Chondrocyte (in vitro differentiated cells): ENCODE data around the gene USP49. TPM values are rescaled to one million over a fixed set of nuclear protein-coding genes. Genes with fewer than 3 reads are reported as not detected.

ENCODE experiments used
- DNase-seq: peaks from one replicate; pipeline ENCODE4 v3.0.0; 2021; ENCODE audit warnings: mixed read lengths, low spot score
- H3K27ac Mint-ChIP-seq: one replicate; pipeline ENCODE4 v1.8.0; 2021; ENCODE audit warnings: mild to moderate bottlenecking, moderate library complexity, mixed read lengths; ENCODE audit not compliant: unreplicated experiment
- H3K27me3 Mint-ChIP-seq: 2 replicates; pipeline ENCODE4 v1.8.0; 2021; ENCODE audit warnings: low read depth, mixed read lengths
- H3K36me3 Mint-ChIP-seq: 2 replicates; pipeline ENCODE4 v1.8.0; 2021; ENCODE audit warnings: low read depth, mixed read lengths
- H3K4me1 Mint-ChIP-seq: 2 replicates; pipeline ENCODE4 v1.8.0; 2021; ENCODE audit warnings: low read depth, mild to moderate bottlenecking, mixed read lengths
- H3K4me3 Mint-ChIP-seq: one replicate; pipeline ENCODE4 v1.8.0; 2021; ENCODE audit warnings: mild to moderate bottlenecking, moderate library complexity, mixed read lengths; ENCODE audit not compliant: unreplicated experiment
- H3K9me3 Mint-ChIP-seq: 2 replicates; pipeline ENCODE4 v1.8.0; 2021; ENCODE audit warnings: low read depth, mixed read lengths
- CTCF ChIP-seq: fragments of 200-600 bp; sonication (generic); IDR thresholded peaks from 2 replicates; pipeline ENCODE4 v1.5.0; 2021; ENCODE audit warnings: antibody characterized with exemption, mild to moderate bottlenecking, moderate library complexity
- total RNA-seq: library from RNA; stranded (reverse); gene quantifications from 3 replicates; pipeline ENCODE4 v1.2.1, GENCODE V29; 2021

USP49 gene
- total RNA-seq, 1 donor from 2014 or later = 3.5 TPM

GRCh38 chr6:41836022-41836659, 59.0 kb downstream of the USP49 start:
- H3K4me1 Mint-ChIP-seq = peaks cover 11% of the 10 kb centered on the region
- peak overlapping the region; percentile 13 for H3K27ac Mint-ChIP-seq
- H3K9me3 Mint-ChIP-seq = peaks cover 6% of the 10 kb centered on the region
- peaks cover 2% of the 10 kb centered on the region for H3K36me3 Mint-ChIP-seq
- TF ChIP-seq CTCF = no peak
- no peak overlapping the region for H3K4me3 Mint-ChIP-seq
- no peak for DNase-seq
- H3K27me3 Mint-ChIP-seq = no peaks in the 10 kb centered on the region

DNA sequence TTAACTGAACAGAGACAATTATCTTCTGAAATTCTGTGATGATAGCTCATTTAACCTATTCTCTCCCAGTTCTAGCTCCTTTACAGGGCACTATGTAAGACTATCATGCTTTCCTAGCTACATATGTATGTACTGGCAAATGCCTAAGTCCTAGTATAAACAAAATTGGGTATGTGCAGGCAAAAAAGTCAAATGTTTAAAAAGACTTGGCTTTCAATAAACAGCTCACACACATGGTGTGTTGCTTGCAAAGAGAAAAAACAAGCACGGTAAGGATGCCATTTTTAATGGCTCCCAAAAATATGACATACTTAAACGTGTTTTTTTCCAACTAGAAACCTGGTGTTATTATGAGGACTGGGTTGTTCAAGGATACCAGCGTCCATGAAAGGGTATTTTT, 62.9 kb downstream of the USP49 start:
- Mint-ChIP-seq H3K36me3 (peaks cover 2% of the 10 kb centered on the region), H3K4me3 (no peak overlapping the region), H3K9me3 (peaks cover 4% of the 10 kb centered on the region), H3K4me1 (peaks cover 11% of the 10 kb centered on the region), H3K27me3 (no peaks in the 10 kb centered on the region), H3K27ac (no peak overlapping the region)
- TF ChIP-seq CTCF = no peak
- no peak for DNase-seq

- Mint-ChIP-seq H3K4me3 (no peak overlapping the region), H3K27me3 (no peaks in the 10 kb centered on the region), H3K4me1 (peaks cover 28% of the 10 kb centered on the region), H3K27ac (no peak overlapping the region), H3K9me3 (no peaks in the 10 kb centered on the region), H3K36me3 (peaks cover 2% of the 10 kb centered on the region)
- no peak for DNase-seq
- TF ChIP-seq CTCF = no peak
These were observed 68.7 kb downstream of the USP49 start for GRCh38 chr6:41826343-41827022.

DNA sequence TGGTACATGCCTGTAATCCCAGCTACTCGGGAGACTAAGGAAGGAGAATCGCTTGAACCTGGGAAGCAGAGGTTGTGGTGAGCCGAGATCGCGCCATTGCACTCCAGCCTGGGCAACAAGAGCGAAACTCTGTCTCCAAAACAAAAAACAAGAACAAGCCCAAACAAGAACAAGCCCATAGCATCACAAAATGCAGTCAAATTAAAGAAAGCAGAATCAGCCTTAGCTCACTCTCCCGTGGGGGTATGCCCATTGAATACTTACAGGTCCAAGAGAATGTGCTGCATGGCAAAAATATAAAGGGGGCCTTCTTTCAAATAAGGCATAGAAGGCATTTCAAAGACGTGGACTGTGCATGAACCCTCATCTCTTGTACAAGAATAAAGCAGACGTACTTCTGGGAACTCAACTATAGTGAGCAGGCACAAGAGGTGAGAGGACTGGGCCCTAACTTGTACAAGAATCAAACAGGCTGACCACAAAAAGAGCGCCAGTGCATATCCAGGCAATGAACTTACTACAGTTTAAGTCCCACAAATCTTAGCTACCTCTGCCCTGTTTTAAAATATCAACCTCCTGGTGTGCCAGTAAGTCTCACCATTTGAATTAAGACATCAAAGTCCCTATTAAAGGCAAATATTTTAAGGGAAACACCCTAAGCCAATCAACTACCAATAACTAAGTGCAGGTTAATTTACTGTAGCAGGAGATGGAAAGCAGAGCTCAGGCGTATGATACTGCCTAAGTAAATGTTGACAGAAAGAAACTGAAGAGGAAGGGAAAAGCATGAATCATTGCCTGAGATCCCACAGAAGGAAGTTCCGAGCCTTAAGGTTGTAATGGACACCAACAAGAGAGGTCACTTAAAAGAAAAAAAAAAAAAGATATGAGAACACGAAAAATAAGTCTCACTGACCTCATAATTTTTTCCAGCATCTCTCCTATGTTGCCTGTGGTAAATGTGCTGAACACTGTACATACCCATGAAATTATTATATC, 70.3 kb downstream of the USP49 start:
- no peak for DNase-seq

More for the DNA sequence above, 70.3 kb downstream of the USP49 start:
- no peak for TF ChIP-seq CTCF
- peaks cover 2% of the 10 kb centered on the region for H3K36me3 Mint-ChIP-seq
- H3K27ac Mint-ChIP-seq = peak overlapping the region; percentile 69
- H3K27me3 Mint-ChIP-seq = no peaks in the 10 kb centered on the region
- no peak overlapping the region for H3K4me3 Mint-ChIP-seq
- H3K9me3 Mint-ChIP-seq = no peaks in the 10 kb centered on the region
- peaks cover 28% of the 10 kb centered on the region for H3K4me1 Mint-ChIP-seq
